ENCODE results near the gene RAET1E. TPM values are rescaled to one million over a fixed set of nuclear protein-coding genes. Genes with fewer than 3 reads are reported as not detected.
"Not testable (repeated sequence)": the region's sequence is repeated elsewhere in the genome, so short reads cannot be mapped to it uniquely, and the experiment has no call there.

The RAET1E gene
- total RNA-seq, 1 donor, result 0.63 TPM

GRCh38 chr6:149913085-149913484 lies 15.2 kb upstream of the RAET1E start:
- TF ChIP-seq, protein P1, sequence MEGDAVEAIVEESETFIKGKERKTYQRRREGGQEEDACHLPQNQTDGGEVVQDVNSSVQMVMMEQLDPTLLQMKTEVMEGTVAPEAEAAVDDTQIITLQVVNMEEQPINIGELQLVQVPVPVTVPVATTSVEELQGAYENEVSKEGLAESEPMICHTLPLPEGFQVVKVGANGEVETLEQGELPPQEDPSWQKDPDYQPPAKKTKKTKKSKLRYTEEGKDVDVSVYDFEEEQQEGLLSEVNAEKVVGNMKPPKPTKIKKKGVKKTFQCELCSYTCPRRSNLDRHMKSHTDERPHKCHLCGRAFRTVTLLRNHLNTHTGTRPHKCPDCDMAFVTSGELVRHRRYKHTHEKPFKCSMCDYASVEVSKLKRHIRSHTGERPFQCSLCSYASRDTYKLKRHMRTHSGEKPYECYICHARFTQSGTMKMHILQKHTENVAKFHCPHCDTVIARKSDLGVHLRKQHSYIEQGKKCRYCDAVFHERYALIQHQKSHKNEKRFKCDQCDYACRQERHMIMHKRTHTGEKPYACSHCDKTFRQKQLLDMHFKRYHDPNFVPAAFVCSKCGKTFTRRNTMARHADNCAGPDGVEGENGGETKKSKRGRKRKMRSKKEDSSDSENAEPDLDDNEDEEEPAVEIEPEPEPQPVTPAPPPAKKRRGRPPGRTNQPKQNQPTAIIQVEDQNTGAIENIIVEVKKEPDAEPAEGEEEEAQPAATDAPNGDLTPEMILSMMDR (IDR thresholded peaks at IDR 0.05; ENCODE audit: insufficient read depth, low read length), result no peak
- no peak for DNase-seq (ENCODE audit: low read depth)
- no peak overlapping the region for H3K4me3 ChIP-seq (ENCODE audit: low read depth, low read length)

GRCh38 chr6:149912680-149913079 lies 14.8 kb upstream of the RAET1E start:
- not testable (repeated sequence) for H3K4me3 ChIP-seq (ENCODE audit: low read depth, low read length); DNase-seq (ENCODE audit: low read depth)

DNA sequence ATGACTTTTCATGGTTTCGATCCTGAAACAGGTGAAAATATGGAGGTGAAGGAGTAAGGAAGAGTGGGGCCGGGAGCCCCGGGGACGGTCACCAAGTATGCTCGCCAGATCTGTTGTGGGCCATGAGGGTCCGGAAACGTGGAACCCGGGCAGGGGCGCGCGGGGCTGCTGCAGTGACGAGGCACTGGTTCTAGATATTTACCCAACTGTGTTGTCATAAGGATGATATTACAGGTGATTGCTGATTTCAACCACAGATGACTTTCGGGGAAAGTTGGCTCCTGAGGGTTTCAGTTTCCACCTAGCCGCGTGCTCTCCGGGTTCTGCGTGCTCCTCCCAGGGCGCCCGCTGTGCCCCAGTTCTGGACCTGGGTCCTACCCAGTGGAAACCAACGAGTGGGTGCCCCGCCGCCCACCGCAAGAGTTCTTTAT lies 12.8 kb upstream of the RAET1E start:
- no peak overlapping the region for H3K4me3 ChIP-seq (ENCODE audit: low read depth, low read length)
- TF ChIP-seq, protein P1 (IDR thresholded peaks at IDR 0.05; ENCODE audit: insufficient read depth, low read length), result no peak
- no peak for DNase-seq (ENCODE audit: low read depth)

- TF ChIP-seq, protein P1 (IDR thresholded peaks at IDR 0.05; ENCODE audit: insufficient read depth, low read length), result no peak
- DNase-seq (ENCODE audit: low read depth), result no peak
Measured at GRCh38 chr6:149909701-149910470, 12.0 kb upstream of the RAET1E start.

GRCh38 chr6:149908480-149908879 lies 10.6 kb upstream of the RAET1E start:
- H3K4me3 ChIP-seq (ENCODE audit: low read depth, low read length); DNase-seq (ENCODE audit: low read depth): not testable (repeated sequence)

More at GRCh38 chr6:149909701-149910470, 12.0 kb upstream of the RAET1E start:
- H3K4me3 ChIP-seq (ENCODE audit: low read depth, low read length), result no peak overlapping the region

DNA sequence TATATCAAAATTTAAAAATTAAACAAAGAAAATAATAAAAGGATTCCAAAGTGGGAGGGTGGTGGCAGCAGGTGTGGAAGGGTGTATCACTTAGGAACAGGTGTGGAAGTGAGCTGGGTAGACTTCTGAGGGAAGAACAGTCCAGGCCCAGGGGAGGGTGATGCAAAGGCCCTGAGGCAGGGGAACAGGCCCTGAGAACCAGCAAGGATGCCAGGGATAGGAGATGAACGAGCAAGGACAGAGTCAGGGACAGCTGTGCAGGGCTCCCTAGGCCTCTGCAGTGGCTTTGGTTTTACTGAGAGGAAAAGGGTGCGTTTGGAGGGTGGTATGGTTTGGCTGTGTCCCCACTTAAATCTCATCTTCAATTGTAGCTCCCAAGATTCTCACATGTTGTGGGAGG lies 9.4 kb upstream of the RAET1E start:
- DNase-seq (ENCODE audit: low read depth), result no peak
- TF ChIP-seq, protein P1 (IDR thresholded peaks at IDR 0.05; ENCODE audit: insufficient read depth, low read length), result no peak
- H3K4me3 ChIP-seq (ENCODE audit: low read depth, low read length), result no peak overlapping the region

GRCh38 chr6:149906405-149906804 lies 8.5 kb upstream of the RAET1E start:
- DNase-seq (ENCODE audit: low read depth), result no peak
- TF ChIP-seq, protein P1 (IDR thresholded peaks at IDR 0.05; ENCODE audit: insufficient read depth, low read length), result no peak
- no peak overlapping the region for H3K4me3 ChIP-seq (ENCODE audit: low read depth, low read length)

DNA sequence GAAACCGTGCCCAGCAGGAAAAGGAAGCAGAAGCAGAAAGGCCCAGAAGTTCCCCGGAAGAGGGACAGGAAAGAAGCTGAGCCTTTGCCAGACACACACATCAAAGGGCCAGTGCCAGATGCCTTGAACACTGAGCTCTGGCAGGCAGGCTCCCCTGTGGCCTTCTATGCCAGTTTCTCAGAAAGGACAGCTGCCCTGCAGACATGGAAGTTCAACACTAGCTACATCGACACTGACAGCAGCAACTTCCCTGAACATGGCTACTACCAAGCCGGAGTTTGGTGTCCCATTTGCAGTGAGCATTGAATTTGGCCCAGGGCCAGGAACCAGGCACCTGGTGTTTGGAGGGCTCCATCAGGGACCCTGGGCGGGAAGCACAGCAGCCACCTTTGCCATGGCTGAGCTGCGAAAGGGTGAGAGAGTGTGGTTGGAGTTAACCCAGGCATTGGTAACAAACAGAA lies 8.0 kb upstream of the RAET1E start:
- no peak overlapping the region for H3K4me3 ChIP-seq (ENCODE audit: low read depth, low read length)
- no peak for DNase-seq (ENCODE audit: low read depth)
- TF ChIP-seq, protein P1 (IDR thresholded peaks at IDR 0.05; ENCODE audit: insufficient read depth, low read length), result no peak

Measured in fibroblast of the aortic adventitia (primary cell).